ENCODE results near the gene PIAS4.

- no peak for TF ChIP-seq CTCF (IDR thresholded peaks at IDR 0.05; ENCODE audit: extremely low read depth in 1 of 2, insufficient read depth in 1 of 2, low read depth in 1 of 2, low read length in 2 of 2)
- TF ChIP-seq POLR2A (IDR thresholded peaks at IDR 0.05; ENCODE audit: low read depth, low read length) = no peak
- TF ChIP-seq EZH2 (IDR thresholded peaks at IDR 0.05; ENCODE audit: borderline replicate concordance, low read depth, low read length, severe bottlenecking) = no peak
- TF ChIP-seq MAX (IDR thresholded peaks at IDR 0.05; ENCODE audit: insufficient read depth, insufficient read length) = no peak
- TF ChIP-seq POLR2AphosphoS5 (IDR thresholded peaks at IDR 0.05; ENCODE audit: insufficient read depth, low read depth, low read length) = no peak
- TF ChIP-seq MYC (IDR thresholded peaks at IDR 0.05; ENCODE audit: low read depth, low read length) = no peak
- no peak for TF ChIP-seq JUN (IDR thresholded peaks at IDR 0.05; ENCODE audit: borderline replicate concordance, insufficient read depth, insufficient read length, low read depth)
- TF ChIP-seq FOS (IDR thresholded peaks at IDR 0.05; ENCODE audit: borderline replicate concordance, insufficient read depth, low read length) = no peak
- no peak for TF ChIP-seq GATA2 (IDR thresholded peaks at IDR 0.05; ENCODE audit: insufficient read depth, insufficient read length, low read depth, low read length)
These were observed 56.6 kb downstream of the PIAS4 start for GRCh38 chr19:4064149-4064495.
